Endothelial cell of umbilical vein (primary cell): ENCODE data around the gene TNFSF4. TPM values are rescaled to one million over a fixed set of nuclear protein-coding genes. Genes with fewer than 3 reads are reported as not detected.

Experiments
- BruUV-seq: library from RNA; stranded (reverse); fragments of 400-500 nt; replicated peaks from 2 replicates; lab custom pipeline; 2021; lab: Mats Ljungman, UMichigan
- CTCF ChIA-PET: fragments of 300-600, 350-600 bp; sonication (Branson Sonifier 250); formaldehyde crosslinking; loops from one replicate; lab custom pipeline; 2021; ENCODE audit warnings: antibody characterized with exemption, inconsistent platforms; lab: Charles Lee
- POLR2A ChIA-PET: fragments of 300-600, 350-600 bp; sonication (Branson Sonifier 250); formaldehyde crosslinking; loops from one replicate; lab custom pipeline; 2021; ENCODE audit warnings: antibody characterized with exemption, inconsistent platforms; lab: Charles Lee
- DNase-seq: peaks from one replicate; pipeline ENCODE4 v3.0.0-alpha.2; 2011; ENCODE audit warnings: low read depth, low spot score
- FAIRE-seq: peaks from 2 replicates; lab custom pipeline; 2011; peaks lifted over from hg19 to GRCh38; lab: Jason Lieb, UNC
- H2AFZ ChIP-seq: 2 replicates; pipeline ENCODE4 v1.6.0; 2012; ENCODE audit warnings: low read depth, low read length, control low read depth, inconsistent platforms
- H3K27ac ChIP-seq: 2 replicates; pipeline ENCODE4 v1.5.1; 2011; ENCODE audit warnings: low read depth, mild to moderate bottlenecking, control low read depth, low read length, moderate library complexity; ENCODE audit not compliant: insufficient read depth
- H3K27me3 ChIP-seq, 2 experiments: 2 replicates each; pipeline versions ENCODE4 v1.6.0 to v1.6.1; 2011; ENCODE audit warnings: low read length in 2 of 2, mixed read lengths in 1 of 2; ENCODE audit not compliant: control insufficient read depth in 2 of 2, insufficient read depth in 2 of 2
- H3K36me3 ChIP-seq, 2 experiments: 2 replicates in 1 of 2; 3 replicates in 1 of 2; pipeline ENCODE4 v1.5.1; 2011; ENCODE audit warnings: low read length in 2 of 2, mild to moderate bottlenecking in 1 of 2, moderate library complexity in 1 of 2; ENCODE audit not compliant: control insufficient read depth in 2 of 2, insufficient read depth in 2 of 2; ENCODE audit errors: extremely low read depth in 1 of 2
- H3K4me1 ChIP-seq: 3 replicates; pipeline ENCODE4 v1.5.1; 2011; ENCODE audit warnings: mild to moderate bottlenecking, low read length; ENCODE audit not compliant: control insufficient read depth, insufficient read depth; ENCODE audit errors: extremely low read depth
- H3K4me2 ChIP-seq: 2 replicates; pipeline ENCODE4 v1.6.1; 2011; ENCODE audit warnings: low read length, control low read depth, mixed read lengths; ENCODE audit not compliant: insufficient read depth
- H3K4me3 ChIP-seq, 3 experiments: fragments of 200-600 bp in 1 of 3; sonication (generic), shearing (Covaris generic) in 1 of 3; replicated peaks in 1 of 3; 2 replicates each; pipeline ENCODE4 v1.5.1; 2011 to 2016; ENCODE audit warnings: control low read depth in 3 of 3, low read length in 3 of 3, mild to moderate bottlenecking in 2 of 3, inconsistent platforms in 1 of 3, low read depth in 1 of 3, moderate library complexity in 1 of 3; ENCODE audit not compliant: insufficient read depth in 1 of 3
- H3K79me2 ChIP-seq: 2 replicates; pipeline ENCODE4 v1.6.0; 2012; ENCODE audit warnings: low read length, inconsistent platforms; ENCODE audit not compliant: control insufficient read depth, insufficient read depth
- H3K9ac ChIP-seq: replicated peaks from 2 replicates; pipeline ENCODE3; 2011; ENCODE audit warnings: low read length, control low read depth; ENCODE audit not compliant: insufficient read depth; ENCODE audit errors: extremely low read depth
- H3K9me1 ChIP-seq: replicated peaks from 3 replicates; pipeline ENCODE4 v1.6.0; 2011; ENCODE audit warnings: mild to moderate bottlenecking, low read length; ENCODE audit not compliant: control insufficient read depth, insufficient read depth; ENCODE audit errors: extremely low read depth
- H3K9me3 ChIP-seq: replicated peaks from 2 replicates; pipeline ENCODE4 v1.5.1; 2012; ENCODE audit warnings: low read length, inconsistent platforms; ENCODE audit not compliant: control insufficient read depth, insufficient read depth
- H4K20me1 ChIP-seq: replicated peaks from 2 replicates; pipeline ENCODE3; 2011; ENCODE audit warnings: mild to moderate bottlenecking, low read length; ENCODE audit not compliant: control insufficient read depth, insufficient read depth; ENCODE audit errors: extremely low read depth
- CTCF ChIP-seq, 2 donors: IDR thresholded peaks; 1 replicate in 1 of 2; 2 replicates in 1 of 2; pipeline ENCODE4 v1.5.1; 2011; ENCODE audit warnings: low read length in 2 of 2, mild to moderate bottlenecking in 2 of 2, moderate library complexity in 2 of 2, control low read depth in 1 of 2, inconsistent platforms in 1 of 2, low read depth in 1 of 2; ENCODE audit not compliant: insufficient read depth in 1 of 2; ENCODE audit errors: extremely low read depth in 1 of 2
- EZH2 ChIP-seq: IDR thresholded peaks from 2 replicates; pipeline ENCODE4 v1.6.1; 2012; ENCODE audit warnings: borderline replicate concordance, low read depth, mild to moderate bottlenecking, moderate library complexity, low read length, inconsistent platforms; ENCODE audit not compliant: severe bottlenecking
- FOS ChIP-seq: IDR thresholded peaks from 2 replicates; pipeline ENCODE4 v1.6.1; 2011; ENCODE audit warnings: mild to moderate bottlenecking, low read length, moderate library complexity, borderline replicate concordance; ENCODE audit not compliant: insufficient read depth
- GATA2 ChIP-seq: IDR thresholded peaks from 2 replicates; pipeline ENCODE4 v1.7.0; 2011; ENCODE audit warnings: low read depth, mild to moderate bottlenecking, moderate library complexity, mixed read lengths, low read length; ENCODE audit not compliant: insufficient read length, insufficient read depth
- JUN ChIP-seq: IDR thresholded peaks from 2 replicates; pipeline ENCODE4 v1.6.1; 2011; ENCODE audit warnings: borderline replicate concordance, low read depth; ENCODE audit not compliant: insufficient read length, insufficient read depth
- MAX ChIP-seq: IDR thresholded peaks from 2 replicates; pipeline ENCODE4 v1.6.1; 2011; ENCODE audit not compliant: insufficient read depth, insufficient read length
- MYC ChIP-seq: IDR thresholded peaks from one replicate; pipeline ENCODE4 v1.6.1; 2011; ENCODE audit warnings: mild to moderate bottlenecking, low read depth, low read length
- POLR2A ChIP-seq: IDR thresholded peaks from 2 replicates; pipeline ENCODE4 v1.6.1; 2012; ENCODE audit warnings: low read depth, mild to moderate bottlenecking, control low read depth, low read length
- POLR2AphosphoS5 ChIP-seq: IDR thresholded peaks from 2 replicates; pipeline ENCODE4 v1.6.1; 2012; ENCODE audit warnings: low read depth, mild to moderate bottlenecking, control low read depth, low read length, moderate library complexity; ENCODE audit not compliant: insufficient read depth
- dilution Hi-C: fragments of 300-500 bp; cut with MboI; formaldehyde crosslinking; loops from one replicate; pipeline ENCODE4 v1.15.0; 2019; ENCODE audit warnings: low sequenced_read_pairs; ENCODE audit not compliant: extremely low pct_ligation_motif_present
- intact Hi-C: fragments of 100-400 bp; cut with micrococcal nuclease; formaldehyde crosslinking; loops from one replicate; pipeline ENCODE4 v1.10.0; 2022
- polyA plus RNA-seq, 4 experiments: library from polyadenylated mRNA; depleted of rRNA in 3 of 4; stranded (reverse) in 3 of 4; unstranded in 1 of 4; fragments of >200 nt; gene quantifications; 2 replicates each; pipeline versions ENCODE4 v1.2.1 to v1.2.3, GENCODE V29; 2011 to 2012; ENCODE audit warnings: missing spikeins in 1 of 4
- total RNA-seq: library from RNA; stranded (reverse); gene quantifications from 2 replicates; pipeline ENCODE4 v1.2.3, GENCODE V29; 2021

The TNFSF4 gene
- total and polyA plus RNA-seq, 2 donors (not counting 3 experiments of a cell fraction or from before 2014, with no cell fraction given), result 44.9 to 88.1 TPM

GRCh38 chr1:173210283-173210682 is 3.2 kb upstream of the TNFSF4 start:
- Histone ChIP-seq H3K4me3 (no peak overlapping the region), H3K36me3 (no peaks in the 10 kb centered on the region), H3K79me2 (peaks cover 24% of the 10 kb centered on the region), H3K9me3 (no peaks in the 10 kb centered on the region), H3K4me2 (no peak overlapping the region), H2AFZ (no peak overlapping the region), H3K9me1 (no peaks in the 10 kb centered on the region), H3K27me3 (no peaks in the 10 kb centered on the region), H3K4me1 (peaks cover 17% of the 10 kb centered on the region), H3K27ac (no peak overlapping the region), H3K9ac (no peak overlapping the region), H4K20me1 (no peaks in the 10 kb centered on the region)
- no peak for FAIRE-seq
- dilution Hi-C loops, result no loop called here
- TF ChIP-seq FOS (no peak), JUN (no peak), POLR2AphosphoS5 (no peak), POLR2A (no peak), MAX (no peak)
- POLR2A ChIA-PET, result no interaction called here
- BruUV-seq, result no TSS peak
- intact Hi-C loops, result no loop called here
- CTCF ChIA-PET, result interaction anchor here (1.7 kb wide), 1 partner anchor 45 kb away, joined by 3 read pairs; no protein-coding TSS in a partner anchor
- DNase-seq, result no peak

GRCh38 chr1:173208868-173209267 is 1.7 kb upstream of the TNFSF4 start:
- Histone ChIP-seq H3K9me3 (no peaks in the 10 kb centered on the region), H4K20me1 (no peaks in the 10 kb centered on the region), H3K9ac (no peak overlapping the region), H3K27ac (no peak overlapping the region), H3K9me1 (no peaks in the 10 kb centered on the region), H2AFZ (no peak overlapping the region), H3K36me3 (no peaks in the 10 kb centered on the region), H3K4me3 (no peak overlapping the region), H3K4me2 (no peak overlapping the region), H3K79me2 (peaks cover 38% of the 10 kb centered on the region), H3K27me3 (no peaks in the 10 kb centered on the region), H3K4me1 (peaks cover 17% of the 10 kb centered on the region)
- FAIRE-seq (no peak), DNase-seq (no peak)
- no peak for TF ChIP-seq POLR2A
- no peak for TF ChIP-seq FOS
- TF ChIP-seq GATA2, result no peak
- no peak for TF ChIP-seq MAX
- TF ChIP-seq JUN, result no peak
- TF ChIP-seq MYC, result no peak
- no peak for TF ChIP-seq EZH2
- no peak for TF ChIP-seq POLR2AphosphoS5
- TF ChIP-seq CTCF (IDR thresholded peaks at IDR 0.05; ENCODE audit: extremely low read depth in 1 of 2, insufficient read depth in 1 of 2, low read depth in 1 of 2, low read length in 2 of 2), result no peak
- no TSS peak for BruUV-seq
- intact Hi-C loops (loop anchor here (5.0 kb wide), 1 partner anchor 198 kb away; no protein-coding TSS in a partner anchor), dilution Hi-C loops (no loop called here)
- ChIA-PET POLR2A (no interaction called here), CTCF (interaction anchor here (0.7 kb wide), 1 partner anchor 12 kb away, joined by 3 read pairs; no protein-coding TSS in a partner anchor)
